Ascending aorta (tissue), 2 donors: Measurements from ENCODE around the gene MYBPH. TPM values are rescaled to one million over a fixed set of nuclear protein-coding genes. Genes with fewer than 3 reads are reported as not detected.

Source experiments
- DNase-seq, 2 donors: peaks; one replicate each; pipeline ENCODE4 v3.0.0-alpha.2; 2019; ENCODE audit warnings: low spot score in 2 of 2
- H3K27ac ChIP-seq, 2 donors: fragments of 200-600 bp; sonication (generic); one replicate each; pipeline ENCODE4 v1.5.1; 2016 to 2017; ENCODE audit warnings: mild to moderate bottlenecking in 1 of 2
- H3K27me3 ChIP-seq: fragments of 200-600 bp; sonication (generic); one replicate; pipeline ENCODE4 v1.5.1; 2017
- H3K36me3 ChIP-seq, 2 donors: fragments of 200-600 bp; sonication (generic); one replicate each; pipeline ENCODE4 v1.5.1; 2016
- H3K4me1 ChIP-seq, 2 donors: fragments of 200-600 bp; sonication (generic); one replicate each; pipeline ENCODE4 v1.5.1; 2016 to 2017; ENCODE audit warnings: mild to moderate bottlenecking in 1 of 2
- H3K4me3 ChIP-seq, 2 donors: fragments of 200-600 bp; sonication (generic); one replicate each; pipeline ENCODE4 v1.5.1; 2016 to 2017; ENCODE audit warnings: mild to moderate bottlenecking in 1 of 2
- H3K9me3 ChIP-seq, 2 donors: fragments of 200-600 bp; sonication (generic); one replicate each; pipeline ENCODE4 v1.5.1; 2016
- intact Hi-C: fragments of 100-400 bp; cut with DNase I; formaldehyde crosslinking; loops from one replicate; pipeline ENCODE4 v1.15.1; 2023
- total RNA-seq: library from RNA; depleted of rRNA; stranded (reverse); fragments of >200 nt; gene quantifications from one replicate; pipeline ENCODE4 v1.1.0, GENCODE V29; 2016
- TF ChIP-seq, protein P1 (sequence below), 3 experiments: fragments of 200-600 bp in 2 of 3; fragments of 450-650 bp in 1 of 3; sonication (generic) in 2 of 3; IDR thresholded peaks; one replicate each; pipeline ENCODE4 v1.5.1; 2016 to 2019; ENCODE audit warnings: antibody characterized with exemption in 3 of 3, mild to moderate bottlenecking in 1 of 3, moderate library complexity in 1 of 3

MYBPH gene
- total RNA-seq, 1 donor from 2014 or later, result not detected

DNA sequence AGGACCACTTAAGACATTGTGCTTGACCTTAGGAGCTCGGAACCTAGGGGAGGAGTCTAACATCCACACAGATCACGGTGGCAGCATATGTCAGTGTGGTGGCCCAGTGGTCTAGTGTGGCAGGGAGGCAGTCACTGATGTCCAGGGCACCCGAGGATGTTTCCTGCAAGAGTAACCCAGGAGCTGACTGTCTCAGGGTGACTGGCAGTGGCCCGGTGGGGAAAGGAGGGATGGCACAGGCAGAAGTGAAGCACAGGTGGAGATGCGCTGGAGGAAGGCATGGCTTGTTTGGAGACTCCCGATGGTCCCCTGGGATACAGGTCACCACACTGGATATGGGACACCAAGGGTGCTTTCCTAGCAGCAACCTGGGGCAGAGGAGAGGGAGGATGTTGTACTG, 37.5 kb upstream of the MYBPH start:
- Histone ChIP-seq H3K36me3 (no peaks in the 10 kb centered on the region), H3K27ac (no peak overlapping the region), H3K4me1 (no peaks in the 10 kb centered on the region), H3K4me3 (no peak overlapping the region), H3K9me3 (no peaks in the 10 kb centered on the region), H3K27me3 (no peaks in the 10 kb centered on the region)
- intact Hi-C loops, result no loop called here
- TF ChIP-seq, protein P1, sequence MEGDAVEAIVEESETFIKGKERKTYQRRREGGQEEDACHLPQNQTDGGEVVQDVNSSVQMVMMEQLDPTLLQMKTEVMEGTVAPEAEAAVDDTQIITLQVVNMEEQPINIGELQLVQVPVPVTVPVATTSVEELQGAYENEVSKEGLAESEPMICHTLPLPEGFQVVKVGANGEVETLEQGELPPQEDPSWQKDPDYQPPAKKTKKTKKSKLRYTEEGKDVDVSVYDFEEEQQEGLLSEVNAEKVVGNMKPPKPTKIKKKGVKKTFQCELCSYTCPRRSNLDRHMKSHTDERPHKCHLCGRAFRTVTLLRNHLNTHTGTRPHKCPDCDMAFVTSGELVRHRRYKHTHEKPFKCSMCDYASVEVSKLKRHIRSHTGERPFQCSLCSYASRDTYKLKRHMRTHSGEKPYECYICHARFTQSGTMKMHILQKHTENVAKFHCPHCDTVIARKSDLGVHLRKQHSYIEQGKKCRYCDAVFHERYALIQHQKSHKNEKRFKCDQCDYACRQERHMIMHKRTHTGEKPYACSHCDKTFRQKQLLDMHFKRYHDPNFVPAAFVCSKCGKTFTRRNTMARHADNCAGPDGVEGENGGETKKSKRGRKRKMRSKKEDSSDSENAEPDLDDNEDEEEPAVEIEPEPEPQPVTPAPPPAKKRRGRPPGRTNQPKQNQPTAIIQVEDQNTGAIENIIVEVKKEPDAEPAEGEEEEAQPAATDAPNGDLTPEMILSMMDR (IDR thresholded peaks at IDR 0.05), result no peak
- peak in 1 of 2 donors; percentile 30 for DNase-seq

- Histone ChIP-seq H3K27ac (no peak overlapping the region), H3K4me3 (no peak overlapping the region), H3K27me3 (no peaks in the 10 kb centered on the region), H3K36me3 (no peaks in the 10 kb centered on the region), H3K9me3 (no peaks in the 10 kb centered on the region), H3K4me1 (no peaks in the 10 kb centered on the region)
- intact Hi-C loops, result no loop called here
- TF ChIP-seq, protein P1 (IDR thresholded peaks at IDR 0.05), result no peak
- peak in 1 of 2 donors; percentile 7 for DNase-seq
Measured at GRCh38 chr1:203211812-203212211, 36.2 kb upstream of the MYBPH start.

DNA sequence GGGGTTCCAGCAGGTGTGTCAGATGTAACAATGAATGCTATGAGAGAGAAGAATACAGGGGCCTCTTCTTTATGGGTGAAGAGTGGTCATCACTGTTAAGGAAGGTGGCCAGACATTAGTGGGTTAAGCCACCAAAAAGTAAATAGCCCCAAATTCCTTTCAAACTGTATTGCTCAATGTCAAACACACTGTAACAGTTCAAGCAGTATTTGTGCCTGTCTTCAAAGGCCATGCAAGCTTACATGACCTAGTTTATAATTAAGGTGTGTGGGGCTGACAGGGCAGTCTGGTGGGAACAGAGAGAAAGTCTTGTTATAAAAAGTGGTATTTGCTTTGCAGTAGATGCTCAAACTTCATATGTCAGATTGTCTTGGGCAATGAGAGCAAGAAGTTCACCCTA, 35.4 kb upstream of the MYBPH start:
- H3K27ac ChIP-seq, result no peak overlapping the region
- H3K27me3 ChIP-seq, result no peaks in the 10 kb centered on the region
- H3K4me1 ChIP-seq, result no peaks in the 10 kb centered on the region
- intact Hi-C loops, result no loop called here
- H3K36me3 ChIP-seq, result no peaks in the 10 kb centered on the region
- no peaks in the 10 kb centered on the region for H3K9me3 ChIP-seq
- DNase-seq, result peak in 1 of 2 donors; percentile 8
- TF ChIP-seq, protein P1 (IDR thresholded peaks at IDR 0.05), result no peak
- H3K4me3 ChIP-seq, result no peak overlapping the region

- H3K36me3 ChIP-seq, result no peaks in the 10 kb centered on the region
- H3K4me3 ChIP-seq, result no peak overlapping the region
- intact Hi-C loops, result no loop called here
- no peak for DNase-seq
- H3K9me3 ChIP-seq, result no peaks in the 10 kb centered on the region
- H3K27ac ChIP-seq, result no peak overlapping the region
- TF ChIP-seq, protein P1 (IDR thresholded peaks at IDR 0.05), result no peak
- no peaks in the 10 kb centered on the region for H3K4me1 ChIP-seq
- no peaks in the 10 kb centered on the region for H3K27me3 ChIP-seq
Measured at GRCh38 chr1:203210350-203210749, 34.7 kb upstream of the MYBPH start.

DNA sequence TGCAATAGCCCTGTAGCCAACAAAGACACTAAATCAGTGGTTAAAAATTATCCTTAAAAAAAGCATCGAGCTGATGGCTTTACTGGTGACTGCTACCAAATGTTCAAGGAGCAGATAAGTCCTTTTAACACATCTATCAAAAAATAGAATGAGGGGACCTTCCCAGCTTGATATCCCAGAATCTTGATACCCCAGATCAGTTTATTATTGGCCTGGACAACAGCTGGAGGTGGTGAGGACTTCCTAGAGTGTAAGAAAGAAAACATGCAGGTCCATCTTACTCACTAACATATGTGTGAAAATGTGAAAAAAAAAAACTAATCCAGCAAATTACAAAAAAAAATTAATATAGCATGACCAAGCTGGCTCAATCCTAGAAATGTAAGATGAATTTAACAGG, 32.6 kb upstream of the MYBPH start:
- Histone ChIP-seq H3K27me3 (no peaks in the 10 kb centered on the region), H3K9me3 (no peaks in the 10 kb centered on the region), H3K4me3 (no peak overlapping the region), H3K27ac (no peak overlapping the region), H3K4me1 (no peaks in the 10 kb centered on the region), H3K36me3 (no peaks in the 10 kb centered on the region)
- TF ChIP-seq, protein P1 (IDR thresholded peaks at IDR 0.05), result no peak
- DNase-seq, result no peak
- intact Hi-C loops, result no loop called here

DNA sequence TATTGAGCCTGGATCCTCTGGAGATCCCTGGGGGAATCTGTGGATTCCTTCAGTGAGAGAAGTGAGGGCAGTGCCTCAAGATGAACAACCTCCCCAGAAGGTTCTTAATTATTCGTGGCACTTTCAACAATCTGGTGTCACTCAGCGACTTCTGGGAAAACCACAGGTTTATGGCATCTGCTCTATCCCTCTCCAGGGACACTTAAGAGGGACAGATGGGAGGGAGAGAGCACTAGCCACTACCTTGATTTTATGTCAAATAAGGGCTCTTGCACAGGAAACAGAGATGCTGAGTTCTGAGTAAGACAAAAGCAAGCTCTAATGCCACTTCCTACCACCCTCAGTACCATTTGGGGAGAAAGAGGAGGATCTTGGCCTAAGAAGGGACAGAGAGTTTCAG, 32.1 kb upstream of the MYBPH start:
- Histone ChIP-seq H3K4me1 (no peaks in the 10 kb centered on the region), H3K27ac (no peak overlapping the region), H3K9me3 (no peaks in the 10 kb centered on the region), H3K4me3 (no peak overlapping the region), H3K36me3 (no peaks in the 10 kb centered on the region), H3K27me3 (no peaks in the 10 kb centered on the region)
- TF ChIP-seq, protein P1 (IDR thresholded peaks at IDR 0.05), result no peak
- intact Hi-C loops, result no loop called here
- peak in 1 of 2 donors; percentile 24 for DNase-seq
